GM18909 (cell line): ENCODE data around the gene UBASH3A.

Experiments used
- ATAC-seq: cut with Tn5 transposase; IDR thresholded peaks from one replicate; pipeline ENCODE4 v1.9.1; 2021; ENCODE audit warnings: mild to moderate bottlenecking; ENCODE audit not compliant: unreplicated experiment, poor library complexity

UBASH3A gene

GRCh38 chr21:42373908-42374455 lies 29.7 kb upstream of the UBASH3A start:
- no peak for ATAC-seq

GRCh38 chr21:42374457-42374856 lies 29.2 kb upstream of the UBASH3A start:
- no peak for ATAC-seq

GRCh38 chr21:42374864-42375499 lies 28.7 kb upstream of the UBASH3A start:
- ATAC-seq: no peak

GRCh38 chr21:42375506-42375905 lies 28.2 kb upstream of the UBASH3A start:
- no peak for ATAC-seq

DNA sequence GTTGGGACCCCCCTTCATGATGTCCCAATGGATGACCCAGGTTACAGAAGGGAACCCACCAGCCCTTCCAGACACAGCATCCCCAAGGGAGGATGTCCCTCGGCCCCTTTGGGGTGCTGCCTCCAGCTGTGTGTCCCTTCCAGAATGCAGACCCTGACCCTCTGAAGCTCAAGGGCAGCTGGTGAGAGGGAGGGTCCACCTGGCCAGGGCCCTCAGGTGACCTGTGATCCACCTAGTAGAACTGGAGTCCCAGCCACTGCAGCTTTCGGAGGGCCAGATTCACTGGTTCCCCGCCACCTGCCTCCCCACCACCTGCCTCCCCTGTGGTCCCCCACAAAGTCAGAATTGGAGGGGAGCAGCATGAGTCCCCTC lies 27.8 kb upstream of the UBASH3A start:
- no peak for ATAC-seq

DNA sequence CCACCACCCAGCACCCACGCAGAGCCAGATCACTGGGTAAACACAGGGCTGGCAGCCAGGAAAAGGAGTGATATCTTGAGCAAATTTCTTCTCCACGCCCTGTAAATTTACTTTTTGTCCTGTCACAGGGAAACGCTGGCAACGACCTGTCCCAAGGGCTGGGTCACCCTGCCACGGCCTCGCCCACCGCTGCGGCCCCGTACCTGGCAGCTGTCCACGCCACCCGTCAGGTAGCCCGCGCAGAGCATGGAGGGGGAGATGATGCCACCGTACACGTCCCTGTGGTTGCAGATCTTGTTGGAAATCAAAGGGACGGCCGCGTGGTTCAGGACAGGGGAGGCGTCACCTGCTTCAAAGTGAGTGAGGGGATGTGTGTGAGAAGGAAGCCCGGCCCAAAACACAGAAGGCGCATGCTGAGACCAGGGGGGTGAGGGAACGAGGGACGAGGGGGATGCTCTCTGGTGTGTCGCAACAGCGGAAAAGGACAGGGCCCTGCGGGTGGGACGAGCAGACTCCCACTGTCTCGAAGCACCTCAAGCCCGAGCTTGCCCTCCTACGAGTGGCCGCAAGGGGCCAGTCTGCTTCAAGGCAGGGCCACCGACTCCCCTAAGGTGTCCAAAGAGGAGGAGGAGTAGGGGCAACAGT lies 27.2 kb upstream of the UBASH3A start:
- no peak for ATAC-seq

- no peak for ATAC-seq
Observed at GRCh38 chr21:42377211-42377950, 26.3 kb upstream of the UBASH3A start.

DNA sequence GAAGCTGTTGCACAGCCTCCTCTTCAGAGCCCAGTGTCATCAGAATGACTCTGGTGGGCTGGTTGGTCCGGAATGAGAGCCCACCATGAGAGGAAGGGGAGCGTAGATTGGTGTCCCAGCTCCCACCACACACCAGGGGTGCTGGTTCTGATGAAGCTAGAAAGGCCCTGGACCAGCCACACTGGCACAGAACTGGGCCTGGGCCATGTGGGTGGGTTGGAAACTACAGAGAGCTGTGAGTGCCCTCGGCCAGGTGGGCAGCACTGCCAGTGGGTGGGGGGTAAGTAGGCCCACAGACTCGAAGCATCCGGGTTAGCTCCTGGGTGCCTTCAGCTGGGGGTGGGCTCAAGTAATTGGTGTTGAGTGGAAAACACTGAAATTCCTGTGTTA lies 25.8 kb upstream of the UBASH3A start:
- no peak for ATAC-seq

GRCh38 chr21:42378418-42378817 lies 25.3 kb upstream of the UBASH3A start:
- ATAC-seq: no peak

DNA sequence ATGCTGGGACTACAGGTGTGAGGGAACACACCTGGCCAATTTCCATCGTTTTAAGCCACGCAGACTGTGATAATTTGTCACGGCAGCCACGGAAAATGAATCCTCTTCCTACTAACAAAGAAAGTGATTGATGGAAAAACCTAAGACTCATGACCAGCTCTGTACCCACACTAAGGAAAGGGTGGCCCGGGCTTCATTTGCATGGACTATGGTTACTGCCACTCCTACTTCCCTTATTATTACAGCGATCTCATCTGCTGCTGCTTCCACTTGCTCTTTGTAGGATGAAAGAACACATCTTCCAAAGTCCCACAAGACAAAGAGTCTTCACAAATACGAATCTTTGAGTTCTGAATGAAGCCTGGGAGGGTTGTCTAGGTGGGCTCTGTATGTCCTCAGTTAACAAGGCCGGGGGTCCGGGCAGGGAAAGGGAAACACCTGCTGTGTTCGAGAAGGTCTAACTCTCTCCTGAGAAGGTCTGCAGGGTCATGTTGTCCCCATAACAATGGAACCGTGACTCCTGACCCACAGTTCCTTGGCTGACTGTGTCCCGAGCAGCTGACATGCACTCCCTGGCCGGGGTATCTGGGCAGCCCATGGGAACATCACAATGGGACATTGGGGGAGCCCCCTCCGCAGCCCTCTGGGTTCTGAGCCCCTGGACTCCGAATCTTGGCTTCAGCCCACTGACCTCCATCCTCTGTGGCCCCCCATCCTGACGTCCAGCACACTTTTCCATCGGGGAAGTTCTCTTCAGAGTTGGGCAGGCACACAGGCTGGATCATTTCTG lies 24.1 kb upstream of the UBASH3A start:
- ATAC-seq: no peak

DNA sequence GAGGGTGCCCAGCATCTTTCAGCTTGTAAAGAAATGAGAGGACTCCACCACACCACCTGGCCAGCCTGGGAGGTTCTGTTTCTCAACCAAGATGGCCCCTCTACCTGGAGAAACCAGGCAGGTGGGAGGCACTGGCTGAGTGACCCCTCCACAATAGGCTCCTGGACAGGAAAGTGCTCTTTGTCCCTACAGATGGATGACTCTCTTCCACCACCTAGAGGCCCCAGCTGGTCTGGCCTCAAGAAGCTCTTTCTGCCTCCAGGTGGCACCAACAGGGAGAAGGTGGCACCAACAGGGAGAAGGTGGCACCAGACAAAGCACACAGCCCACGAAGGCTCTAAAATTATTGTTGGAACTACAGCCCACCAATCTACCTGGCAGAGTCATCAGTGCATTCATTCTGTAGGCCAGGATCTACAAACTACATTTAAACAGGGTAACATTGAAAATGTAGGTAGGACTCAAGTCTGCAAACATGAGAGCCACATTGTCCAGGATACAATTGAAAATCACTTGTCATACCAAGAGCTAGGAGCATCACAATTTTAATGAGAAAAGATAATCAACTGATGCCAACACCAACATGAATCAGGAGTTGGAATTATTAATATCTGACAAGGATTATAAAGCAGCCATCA lies 22.2 kb upstream of the UBASH3A start:
- no peak for ATAC-seq

DNA sequence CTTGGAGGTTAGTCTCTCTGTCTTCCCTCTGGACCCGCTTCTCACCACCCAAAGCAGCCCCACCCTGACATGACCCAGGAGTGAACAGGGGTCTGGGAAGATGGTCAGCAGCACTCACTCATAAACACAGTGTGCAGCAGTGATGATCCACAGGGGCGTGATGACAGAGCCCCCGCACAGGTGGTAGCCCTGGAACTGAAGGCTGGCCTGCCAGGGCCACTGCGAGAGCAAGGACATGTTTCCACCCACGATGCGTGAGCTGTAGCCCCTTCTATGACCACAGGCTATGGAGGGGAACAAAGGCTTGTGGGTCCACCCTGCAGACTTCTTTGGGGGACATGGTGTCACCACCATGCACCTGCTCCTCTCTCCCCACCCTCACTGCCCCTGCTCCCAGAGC lies 20.8 kb upstream of the UBASH3A start:
- no peak for ATAC-seq

GRCh38 chr21:42383331-42383730 lies 20.4 kb upstream of the UBASH3A start:
- no peak for ATAC-seq

DNA sequence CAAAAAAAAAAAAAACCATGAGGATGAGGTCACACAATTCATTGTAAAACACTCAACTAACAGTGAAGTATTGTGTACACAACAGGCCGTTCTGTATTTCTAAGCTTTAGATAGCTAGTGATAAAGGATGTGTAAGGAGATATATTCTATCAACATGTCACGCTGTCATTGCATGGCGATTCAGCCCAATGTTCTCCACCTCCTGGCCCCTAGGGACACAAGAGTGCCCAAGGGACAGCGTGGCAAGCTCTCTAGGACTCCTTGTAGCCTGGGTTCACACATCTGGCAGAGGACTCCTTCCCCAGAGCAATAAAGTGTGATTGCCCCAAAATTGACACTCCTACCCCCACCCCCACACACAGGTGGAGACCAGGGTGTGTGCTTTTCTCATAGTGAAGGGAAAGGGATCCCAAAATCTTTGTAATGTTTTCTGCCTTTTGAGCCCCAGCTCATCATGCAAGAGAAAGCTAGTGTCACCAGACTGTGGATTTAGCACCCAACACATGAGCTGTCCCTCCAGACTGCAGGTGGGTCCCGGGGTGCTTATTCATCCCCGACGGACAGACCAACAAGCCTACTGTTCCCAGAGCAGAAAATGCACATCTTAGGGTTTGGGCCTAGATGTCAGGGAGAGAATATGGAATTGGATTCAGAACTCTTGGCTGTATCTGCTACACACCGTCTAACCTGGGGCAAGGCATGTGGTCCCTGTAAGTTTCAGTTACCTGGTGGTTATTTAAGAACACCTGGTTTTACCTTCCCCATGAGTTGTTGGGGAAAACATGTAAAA lies 19.4 kb upstream of the UBASH3A start:
- no peak for ATAC-seq

DNA sequence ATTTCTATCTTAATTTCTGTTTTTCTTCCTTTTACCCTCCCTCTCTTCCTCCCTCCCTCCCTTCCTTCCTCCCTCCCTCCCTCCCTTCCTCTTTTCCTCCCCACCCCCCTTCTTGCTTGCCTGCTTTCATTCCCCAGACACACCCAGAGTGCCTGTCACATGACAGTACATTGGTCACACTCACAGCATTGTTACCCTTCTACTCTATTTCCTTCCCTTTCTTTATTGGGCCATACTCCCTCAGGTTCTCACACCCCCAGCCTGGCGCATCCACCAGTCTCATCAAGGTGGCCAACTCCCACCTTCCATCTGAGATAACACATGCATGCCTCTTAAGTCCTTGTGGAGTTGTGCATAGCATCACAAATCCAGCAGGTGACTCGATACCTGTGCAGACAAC lies 18.7 kb upstream of the UBASH3A start:
- ATAC-seq: no peak

DNA sequence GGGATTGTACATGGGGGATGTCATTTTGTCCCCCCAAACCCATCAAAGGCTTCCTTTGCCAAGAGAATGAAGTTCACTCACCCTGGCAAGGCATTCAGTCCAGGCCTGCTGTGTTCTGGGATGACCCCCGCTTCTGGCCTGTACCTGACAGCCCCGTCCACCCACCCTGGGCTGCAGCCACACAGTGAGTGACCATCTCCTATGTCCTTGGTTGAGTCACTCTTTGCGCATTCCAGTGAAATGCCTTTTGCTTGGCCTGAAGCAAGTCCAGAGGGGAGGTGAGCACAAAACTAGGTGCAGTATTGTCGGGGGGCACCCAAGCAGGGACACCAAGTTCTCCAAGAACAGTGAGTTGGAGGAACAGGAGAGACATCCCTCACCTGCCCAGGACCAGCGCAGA lies 18.1 kb upstream of the UBASH3A start:
- no peak for ATAC-seq

GRCh38 chr21:42386034-42386591 lies 17.6 kb upstream of the UBASH3A start:
- ATAC-seq: no peak

GRCh38 chr21:42387164-42387563 lies 16.5 kb upstream of the UBASH3A start:
- ATAC-seq: no peak

DNA sequence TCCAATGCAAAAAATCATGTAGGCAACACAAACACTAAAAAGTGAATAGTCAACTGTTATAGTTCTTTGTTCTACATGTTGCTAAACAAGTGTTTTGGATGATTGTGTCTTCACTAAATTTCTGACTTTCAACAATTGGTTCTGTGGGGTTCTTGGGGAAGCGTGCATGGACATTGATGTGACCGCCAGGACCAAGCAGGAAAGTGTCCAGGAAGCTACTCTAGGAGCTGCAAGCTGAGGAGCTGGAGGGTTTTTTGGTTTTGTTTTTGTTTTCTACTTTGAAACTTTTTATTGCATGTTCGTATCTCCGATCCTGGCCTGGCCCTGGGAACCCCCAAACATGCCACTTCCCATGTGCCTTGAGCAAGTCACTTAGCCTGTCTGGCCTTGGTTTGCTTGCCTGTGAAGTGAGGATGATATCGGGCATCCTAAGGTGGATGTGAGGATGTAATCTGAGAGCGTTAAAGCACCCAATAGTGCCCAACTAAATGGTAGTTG lies 15.8 kb upstream of the UBASH3A start:
- ATAC-seq: no peak
